Measurements from ENCODE around the gene ANKS6. TPM values are rescaled to one million over a fixed set of nuclear protein-coding genes. Genes with fewer than 3 reads are reported as not detected.
A peak's percentile ranks its signal among the peaks of the same experiment; 100 is the strongest.
"Not testable (repeated sequence)": the region's sequence is repeated elsewhere in the genome, so short reads cannot be mapped to it uniquely, and the experiment has no call there.

ANKS6 gene
- total RNA-seq, 1 donor: 12.1 TPM

GRCh38 chr9:98708103-98708932 lies 88.0 kb downstream of the ANKS6 start:
- no peak for DNase-seq (ENCODE audit: low read depth in 2 of 3, low spot score in 2 of 3)

GRCh38 chr9:98707166-98708102 lies 88.9 kb downstream of the ANKS6 start:
- DNase-seq (ENCODE audit: low read depth in 2 of 3, low spot score in 2 of 3): peak in 2 of 3 donors; percentile 37 to 50

- DNase-seq (ENCODE audit: low read depth in 2 of 3, low spot score in 2 of 3): no peak
Observed at GRCh38 chr9:98706651-98707165, 89.6 kb downstream of the ANKS6 start.

- DNase-seq (ENCODE audit: low read depth in 2 of 3, low spot score in 2 of 3): no peak
Observed at GRCh38 chr9:98702835-98703380, 93.4 kb downstream of the ANKS6 start.

GRCh38 chr9:98702340-98702739 lies 94.0 kb downstream of the ANKS6 start:
- DNase-seq (ENCODE audit: low read depth in 2 of 3, low spot score in 2 of 3): no peak

- DNase-seq (ENCODE audit: low read depth in 2 of 3, low spot score in 2 of 3): no peak
Observed at GRCh38 chr9:98701576-98701975, 94.8 kb downstream of the ANKS6 start.

GRCh38 chr9:98700801-98701200 lies 95.6 kb downstream of the ANKS6 start:
- DNase-seq (ENCODE audit: low read depth in 2 of 3, low spot score in 2 of 3): no peak

- DNase-seq (ENCODE audit: low read depth in 2 of 3, low spot score in 2 of 3): no peak
Observed at GRCh38 chr9:98698856-98699255, 97.5 kb downstream of the ANKS6 start.

GRCh38 chr9:98694943-98695342 lies 101.4 kb downstream of the ANKS6 start:
- DNase-seq (ENCODE audit: low read depth in 2 of 3, low spot score in 2 of 3): no peak

- DNase-seq (ENCODE audit: low read depth in 2 of 3, low spot score in 2 of 3): no peak
Observed at GRCh38 chr9:98692392-98692791, 104.0 kb downstream of the ANKS6 start.

- DNase-seq (ENCODE audit: low read depth in 2 of 3, low spot score in 2 of 3): no peak
Observed at GRCh38 chr9:98691890-98692289, 104.5 kb downstream of the ANKS6 start.

GRCh38 chr9:98690686-98691085 lies 105.7 kb downstream of the ANKS6 start:
- DNase-seq (ENCODE audit: low read depth in 2 of 3, low spot score in 2 of 3): no peak

- DNase-seq (ENCODE audit: low read depth in 2 of 3, low spot score in 2 of 3): no peak
Observed at GRCh38 chr9:98688710-98689495, 107.5 kb downstream of the ANKS6 start.

GRCh38 chr9:98687911-98688310 lies 108.4 kb downstream of the ANKS6 start:
- DNase-seq (ENCODE audit: low read depth in 2 of 3, low spot score in 2 of 3): no peak

- DNase-seq (ENCODE audit: low read depth in 2 of 3, low spot score in 2 of 3): peak in 1 of 3 donors; percentile 17
Observed at GRCh38 chr9:98686961-98687855, 109.1 kb downstream of the ANKS6 start.

GRCh38 chr9:98684816-98685215 lies 111.5 kb downstream of the ANKS6 start:
- not testable (repeated sequence) for DNase-seq (ENCODE audit: low read depth in 2 of 3, low spot score in 2 of 3)
